GM12891 (cell line): ENCODE data around the gene ZBTB38.

ENCODE experiments used
- PAX5 ChIP-seq: IDR thresholded peaks from 2 replicates; pipeline ENCODE4 v1.6.1; 2011; ENCODE audit warnings: low read length, moderate library complexity, mild to moderate bottlenecking; ENCODE audit not compliant: insufficient read depth, severe bottlenecking
- POLR2A ChIP-seq: IDR thresholded peaks from 2 replicates; pipeline ENCODE4 v1.6.1; 2011; ENCODE audit warnings: low read depth, low read length, control low read depth
- POLR2AphosphoS5 ChIP-seq: IDR thresholded peaks from 2 replicates; pipeline ENCODE4 v1.6.1; 2011; ENCODE audit warnings: low read depth, low read length, control low read depth
- POU2F2 ChIP-seq: IDR thresholded peaks from 2 replicates; pipeline ENCODE4 v1.6.1; 2011; ENCODE audit warnings: low read depth, mild to moderate bottlenecking, control low read depth, low read length, moderate library complexity
- SPI1 ChIP-seq: IDR thresholded peaks from 2 replicates; pipeline ENCODE4 v1.6.1; 2011; ENCODE audit warnings: low read depth, low read length, control low read depth
- TAF1 ChIP-seq: IDR thresholded peaks from 2 replicates; pipeline ENCODE4 v1.6.1; 2011; ENCODE audit warnings: low read depth, low read length, control low read depth

DNA sequence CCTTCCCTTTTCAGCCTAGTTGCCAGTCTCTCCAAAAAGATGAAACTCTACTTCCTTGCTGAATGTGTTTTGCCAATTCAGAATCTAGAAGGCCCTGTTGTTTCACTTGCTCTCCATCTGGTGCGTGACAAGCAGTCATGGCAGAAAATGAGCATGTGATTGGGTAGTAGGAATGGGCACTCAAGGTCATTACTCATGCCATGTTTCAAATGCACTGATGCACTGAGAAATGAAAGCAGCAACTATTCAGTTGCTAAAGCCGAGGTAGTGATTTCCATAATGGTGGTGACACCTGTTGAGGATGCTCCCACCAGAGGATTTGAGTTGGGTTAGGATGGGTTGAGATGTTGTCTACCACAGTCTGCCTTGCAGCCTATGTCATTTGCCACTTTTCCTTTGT lies 12.7 kb downstream of the ZBTB38 start:
- TF ChIP-seq PAX5 (no peak), POLR2A (no peak), TAF1 (no peak), POLR2AphosphoS5 (no peak), SPI1 (no peak), POU2F2 (no peak)
